Naive thymus-derived CD4-positive, alpha-beta T cell (primary cell): Measurements from ENCODE around the gene PLA2G4A. TPM values are rescaled to one million over a fixed set of nuclear protein-coding genes. Genes with fewer than 3 reads are reported as not detected.

Experiments used
- ATAC-seq: fragments of 150-1000 bp; cut with Tn5 transposase; 2 replicates; pipeline ENCODE4 v1.10.0; 2021; ENCODE audit warnings: mild to moderate bottlenecking, moderate library complexity
- CTCF ChIA-PET: fragments of 350-600 bp; sonication (Branson Sonifier 250); formaldehyde crosslinking; loops from one replicate; lab custom pipeline; 2021; ENCODE audit warnings: antibody characterized with exemption; lab: Charles Lee
- POLR2A ChIA-PET: fragments of 350-600 bp; sonication (Branson Sonifier 250); formaldehyde crosslinking; loops from one replicate; lab custom pipeline; 2021; ENCODE audit warnings: antibody characterized with exemption, inconsistent platforms; lab: Charles Lee
- DNase-seq, 9 donors: peaks; one replicate each; pipeline versions ENCODE4 v3.0.0 to v3.0.0-alpha.2; 2020 to 2022; ENCODE audit warnings: mixed read lengths in 1 of 9
- H3K27ac ChIP-seq: one replicate; pipeline ENCODE4 v1.7.0; 2013; ENCODE audit warnings: mild to moderate bottlenecking, low read depth, low read length, moderate library complexity
- H3K27me3 ChIP-seq, 2 donors: one replicate each; pipeline ENCODE4 v1.7.0; 2013; ENCODE audit warnings: low read length in 2 of 2, mild to moderate bottlenecking in 2 of 2, moderate library complexity in 2 of 2; ENCODE audit not compliant: control insufficient read depth in 2 of 2, insufficient read depth in 2 of 2
- H3K36me3 ChIP-seq, 3 experiments: 1 replicate in 2 of 3; 2 replicates in 1 of 3; pipeline ENCODE4 v1.7.0; 2013; ENCODE audit warnings: low read length in 3 of 3, mild to moderate bottlenecking in 3 of 3, moderate library complexity in 1 of 3; ENCODE audit not compliant: insufficient read depth in 3 of 3, control insufficient read depth in 2 of 3
- H3K4me1 ChIP-seq, 2 donors: one replicate each; pipeline ENCODE4 v1.7.0; 2013; ENCODE audit warnings: low read length in 2 of 2, mild to moderate bottlenecking in 2 of 2, moderate library complexity in 1 of 2; ENCODE audit not compliant: control insufficient read depth in 2 of 2, insufficient read depth in 2 of 2
- H3K4me3 ChIP-seq: 2 replicates; pipeline ENCODE4 v1.7.0; 2013; ENCODE audit warnings: mild to moderate bottlenecking, low read length
- H3K9me3 ChIP-seq, 3 experiments: 1 replicate in 2 of 3; 2 replicates in 1 of 3; pipeline ENCODE4 v1.7.0; 2013; ENCODE audit warnings: low read length in 3 of 3; ENCODE audit not compliant: control insufficient read depth in 2 of 3
- H3K27ac Mint-ChIP-seq, 9 donors: one replicate each; pipeline ENCODE4 v1.8.0; 2020 to 2022; ENCODE audit warnings: mixed read lengths in 9 of 9, mild to moderate bottlenecking in 8 of 9, moderate library complexity in 5 of 9, inconsistent platforms in 2 of 9
- H3K27me3 Mint-ChIP-seq, 5 donors: one replicate each; pipeline ENCODE4 v1.8.0; 2021 to 2022; ENCODE audit warnings: mixed read lengths in 5 of 5, mild to moderate bottlenecking in 1 of 5
- H3K36me3 Mint-ChIP-seq, 5 donors: one replicate each; pipeline ENCODE4 v1.8.0; 2020 to 2022; ENCODE audit warnings: mixed read lengths in 5 of 5, mild to moderate bottlenecking in 3 of 5, inconsistent platforms in 1 of 5
- H3K4me1 Mint-ChIP-seq, 7 donors: one replicate each; pipeline ENCODE4 v1.8.0; 2020 to 2022; ENCODE audit warnings: mixed read lengths in 7 of 7, mild to moderate bottlenecking in 3 of 7, inconsistent platforms in 1 of 7
- H3K4me3 Mint-ChIP-seq, 10 donors: one replicate each; pipeline ENCODE4 v1.8.0; 2020 to 2022; ENCODE audit warnings: mild to moderate bottlenecking in 10 of 10, mixed read lengths in 10 of 10, moderate library complexity in 6 of 10, inconsistent platforms in 2 of 10
- H3K9me3 Mint-ChIP-seq, 11 donors: one replicate each; pipeline ENCODE4 v1.8.0; 2020 to 2022; ENCODE audit warnings: mixed read lengths in 11 of 11, mild to moderate bottlenecking in 4 of 11, inconsistent platforms in 1 of 11, moderate library complexity in 1 of 11
- intact Hi-C, 2 donors: fragments of 100-400 bp; cut with micrococcal nuclease; formaldehyde crosslinking; loops; one replicate each; pipeline ENCODE4 v1.15.1; 2023
- polyA plus RNA-seq, 2 donors: library from polyadenylated mRNA; unstranded; fragments of 300-500 nt; fragmentation: Illumina TruSeq; gene quantifications; one replicate each; pipeline ENCODE4 v1.2.3, GENCODE V29; 2021
- total RNA-seq, 6 experiments: library from RNA in 5 of 6; stranded (reverse) in 5 of 6; gene quantifications; 1 replicate in 5 of 6; 2 replicates in 1 of 6; pipeline ENCODE4 v1.2.3 and lab custom pipeline; 2021 to 2026

The PLA2G4A gene
- total RNA-seq: 1 to 10 TPM in 1 of 5 experiments, under 1 TPM in 2, not detected in 2; 0.13 to 2.8 (median 0.24) TPM
- not detected for polyA plus RNA-seq
- 0.54 reads per million for total RNA-seq (lab: John Stamatoyannopoulos, UW)

- Mint-ChIP-seq H3K4me1 (peaks cover 10 to 18% (median 16%) of the 10 kb centered on the region in 7 donors), H3K36me3 (no peaks in the 10 kb centered on the region), H3K9me3 (no peaks in the 10 kb centered on the region), H3K4me3 (peak within 1 kb of the TSS; percentile 68 to 88 (median 80)), H3K27ac (no peak within 1 kb of the TSS), H3K27me3 (peaks cover 19 to 35% (median 28%) of the 10 kb centered on the region in 5 donors)
- ChIA-PET CTCF (no interaction called here), POLR2A (no interaction called here)
- no peaks in the 10 kb centered on the region for H3K36me3 ChIP-seq
- DNase-seq: peak in 4 of 9 donors; percentile 5 to 13 (median 8)
- peak; percentile 82 for ATAC-seq
- H3K27ac ChIP-seq: no peak within 1 kb of the TSS
- peak within 1 kb of the TSS; percentile 49 for H3K4me3 ChIP-seq
- no peaks in the 10 kb centered on the region for H3K4me1 ChIP-seq
- H3K9me3 ChIP-seq: no peaks in the 10 kb centered on the region
- peaks cover 0 to 8% of the 10 kb centered on the region in 2 donors for H3K27me3 ChIP-seq
- intact Hi-C loops: no loop called here
Measured at GRCh38 chr1:186828611-186829454, at the start of gene PLA2G4A. TSS of gene PLA2G4A (plus strand) at chr1:186828949. CDS start at chr1:186854355, 25,406 bp downstream.

- Histone ChIP-seq H3K9me3 (no peaks in the 10 kb centered on the region), H3K27ac (no peak overlapping the region), H3K27me3 (no peaks in the 10 kb centered on the region), H3K4me1 (no peaks in the 10 kb centered on the region), H3K4me3 (no peak overlapping the region), H3K36me3 (no peaks in the 10 kb centered on the region)
- H3K27me3 Mint-ChIP-seq: peaks cover 0 to 17% (median 9%) of the 10 kb centered on the region in 5 donors
- ChIA-PET POLR2A (no interaction called here), CTCF (no interaction called here)
- H3K4me3 Mint-ChIP-seq: no peak overlapping the region
- no peak for DNase-seq
- intact Hi-C loops: no loop called here
- no peak overlapping the region for H3K27ac Mint-ChIP-seq
- ATAC-seq: no peak
- no peaks in the 10 kb centered on the region for H3K36me3 Mint-ChIP-seq
- peaks cover 0 to 4% (median 0%) of the 10 kb centered on the region in 11 donors for H3K9me3 Mint-ChIP-seq
- peaks cover 0 to 3% (median 0%) of the 10 kb centered on the region in 7 donors for H3K4me1 Mint-ChIP-seq
Measured at GRCh38 chr1:186780076-186780475, 48.7 kb upstream of the PLA2G4A start.

- H3K27me3 ChIP-seq: no peaks in the 10 kb centered on the region
- ChIA-PET POLR2A (no interaction called here), CTCF (no interaction called here)
- no peaks in the 10 kb centered on the region for H3K4me1 ChIP-seq
- no peak for DNase-seq
- H3K27ac Mint-ChIP-seq: no peak overlapping the region
- H3K27ac ChIP-seq: no peak overlapping the region
- H3K27me3 Mint-ChIP-seq: peaks cover 0 to 15% (median 9%) of the 10 kb centered on the region in 5 donors
- H3K4me3 ChIP-seq: no peak overlapping the region
- no peak for ATAC-seq
- intact Hi-C loops: no loop called here
- no peaks in the 10 kb centered on the region for H3K36me3 Mint-ChIP-seq
- no peaks in the 10 kb centered on the region for H3K36me3 ChIP-seq
- no peaks in the 10 kb centered on the region for H3K4me1 Mint-ChIP-seq
- H3K9me3 Mint-ChIP-seq: no peaks in the 10 kb centered on the region
- no peaks in the 10 kb centered on the region for H3K9me3 ChIP-seq
- H3K4me3 Mint-ChIP-seq: no peak overlapping the region
Measured at GRCh38 chr1:186781730-186782129, 47.0 kb upstream of the PLA2G4A start.

- no peak for DNase-seq
- no peak for ATAC-seq
- no peaks in the 10 kb centered on the region for H3K36me3 Mint-ChIP-seq
Measured at GRCh38 chr1:186782791-186783190, 46.0 kb upstream of the PLA2G4A start.

GRCh38 chr1:186783193-186783592 is 45.6 kb upstream of the PLA2G4A start:
- Histone ChIP-seq H3K4me1 (no peaks in the 10 kb centered on the region), H3K36me3 (no peaks in the 10 kb centered on the region), H3K9me3 (no peaks in the 10 kb centered on the region), H3K27me3 (no peaks in the 10 kb centered on the region), H3K27ac (no peak overlapping the region), H3K4me3 (no peak overlapping the region)
- Mint-ChIP-seq H3K9me3 (no peaks in the 10 kb centered on the region), H3K27ac (no peak overlapping the region), H3K4me3 (no peak overlapping the region), H3K27me3 (peaks cover 0 to 11% (median 9%) of the 10 kb centered on the region in 5 donors), H3K4me1 (no peaks in the 10 kb centered on the region), H3K36me3 (no peaks in the 10 kb centered on the region)
- ATAC-seq: no peak
- intact Hi-C loops: no loop called here
- POLR2A ChIA-PET: no interaction called here
- no peak for DNase-seq
- CTCF ChIA-PET: no interaction called here

More at GRCh38 chr1:186782791-186783190, 46.0 kb upstream of the PLA2G4A start:
- POLR2A ChIA-PET: no interaction called here
- Histone ChIP-seq H3K36me3 (no peaks in the 10 kb centered on the region), H3K27ac (no peak overlapping the region), H3K4me3 (no peak overlapping the region), H3K9me3 (no peaks in the 10 kb centered on the region), H3K4me1 (no peaks in the 10 kb centered on the region), H3K27me3 (no peaks in the 10 kb centered on the region)
- H3K27ac Mint-ChIP-seq: no peak overlapping the region
- no peak overlapping the region for H3K4me3 Mint-ChIP-seq
- H3K27me3 Mint-ChIP-seq: peaks cover 0 to 11% (median 9%) of the 10 kb centered on the region in 5 donors
- H3K9me3 Mint-ChIP-seq: no peaks in the 10 kb centered on the region
- CTCF ChIA-PET: no interaction called here
- no peaks in the 10 kb centered on the region for H3K4me1 Mint-ChIP-seq
- intact Hi-C loops: no loop called here

- Histone ChIP-seq H3K27ac (no peak overlapping the region), H3K4me1 (no peaks in the 10 kb centered on the region), H3K4me3 (no peak overlapping the region), H3K9me3 (no peaks in the 10 kb centered on the region), H3K27me3 (no peaks in the 10 kb centered on the region), H3K36me3 (no peaks in the 10 kb centered on the region)
- ChIA-PET CTCF (no interaction called here), POLR2A (no interaction called here)
- H3K4me3 Mint-ChIP-seq: no peak overlapping the region
- no peak overlapping the region for H3K27ac Mint-ChIP-seq
- intact Hi-C loops: no loop called here
- no peak for DNase-seq
- H3K9me3 Mint-ChIP-seq: peaks cover 0 to 6% (median 0%) of the 10 kb centered on the region in 11 donors
- peaks cover 0 to 7% (median 4%) of the 10 kb centered on the region in 5 donors for H3K27me3 Mint-ChIP-seq
- no peaks in the 10 kb centered on the region for H3K36me3 Mint-ChIP-seq
- no peaks in the 10 kb centered on the region for H3K4me1 Mint-ChIP-seq
- no peak for ATAC-seq
Measured at GRCh38 chr1:186785503-186785902, 43.2 kb upstream of the PLA2G4A start.
